ENCODE measurements around the gene ANKS1A.
"Not testable (repeated sequence)": the region's sequence is repeated elsewhere in the genome, so short reads cannot be mapped to it uniquely, and the experiment has no call there.

ANKS1A gene

GRCh38 chr6:34961082-34961481 lies 72.0 kb downstream of the ANKS1A start:
- no peak for DNase-seq

GRCh38 chr6:34961574-34961973 lies 72.5 kb downstream of the ANKS1A start:
- no peak for DNase-seq

- DNase-seq: no peak
These were observed 75.5 kb downstream of the ANKS1A start for GRCh38 chr6:34964564-34964963.

- no peak for DNase-seq
These were observed 78.4 kb downstream of the ANKS1A start for GRCh38 chr6:34967461-34967860.

GRCh38 chr6:34969662-34970265 lies 80.7 kb downstream of the ANKS1A start:
- DNase-seq: no peak

- no peak for DNase-seq
These were observed 81.4 kb downstream of the ANKS1A start for GRCh38 chr6:34970488-34970887.

GRCh38 chr6:34970957-34971356 lies 81.9 kb downstream of the ANKS1A start:
- no peak for DNase-seq

GRCh38 chr6:34973547-34974248 lies 84.6 kb downstream of the ANKS1A start:
- DNase-seq: no peak

- DNase-seq: no peak
These were observed 85.2 kb downstream of the ANKS1A start for GRCh38 chr6:34974249-34974642.

GRCh38 chr6:34976239-34976638 lies 87.2 kb downstream of the ANKS1A start:
- no peak for DNase-seq

GRCh38 chr6:34979218-34979617 lies 90.2 kb downstream of the ANKS1A start:
- DNase-seq: no peak

GRCh38 chr6:34979994-34980393 lies 90.9 kb downstream of the ANKS1A start:
- DNase-seq: no peak

GRCh38 chr6:34981366-34981765 lies 92.3 kb downstream of the ANKS1A start:
- DNase-seq: no peak

GRCh38 chr6:34981951-34982350 lies 92.9 kb downstream of the ANKS1A start:
- no peak for DNase-seq

- DNase-seq: no peak
These were observed 93.4 kb downstream of the ANKS1A start for GRCh38 chr6:34982424-34982852.

- no peak for DNase-seq
These were observed 95.4 kb downstream of the ANKS1A start for GRCh38 chr6:34984416-34984815.

- no peak for DNase-seq
These were observed 96.2 kb downstream of the ANKS1A start for GRCh38 chr6:34985236-34985635.

- peak; percentile 46 for DNase-seq
These were observed 97.8 kb downstream of the ANKS1A start for GRCh38 chr6:34986845-34987246.

- no peak for DNase-seq
These were observed 98.5 kb downstream of the ANKS1A start for GRCh38 chr6:34987506-34987905.

GRCh38 chr6:34990971-34991560 lies 102.0 kb downstream of the ANKS1A start:
- DNase-seq: no peak

GRCh38 chr6:34992376-34992775 lies 103.3 kb downstream of the ANKS1A start:
- peak; percentile 66 for DNase-seq

GRCh38 chr6:34993213-34993612 lies 104.2 kb downstream of the ANKS1A start:
- no peak for DNase-seq

- no peak for DNase-seq
These were observed 105.6 kb downstream of the ANKS1A start for GRCh38 chr6:34994693-34995092.

GRCh38 chr6:34998417-34998816 lies 109.4 kb downstream of the ANKS1A start:
- not testable (repeated sequence) for DNase-seq
